ENCODE results near the gene FAM83G.
"Not testable (repeated sequence)": the region's sequence is repeated elsewhere in the genome, so short reads cannot be mapped to it uniquely, and the experiment has no call there.

The FAM83G gene

GRCh38 chr17:19004421-19005136 is at the start of gene FAM83G:
Gene FAM83G (minus strand): TSS chr17:19004764. CDS start chr17:19004041, 723 bp downstream.
- peak; percentile 91 to 93 for DNase-seq

GRCh38 chr17:19048826-19049225 is 44.3 kb upstream of the FAM83G start:
- DNase-seq = not testable (repeated sequence)

GRCh38 chr17:19047510-19047909 is 42.9 kb upstream of the FAM83G start:
- not testable (repeated sequence) for DNase-seq

GRCh38 chr17:19046782-19047375 is 42.3 kb upstream of the FAM83G start, which contains the start of gene GRAP:
Gene GRAP (minus strand): TSS chr17:19046957. CDS start chr17:19046926, 31 bp downstream.
- not testable (repeated sequence) for DNase-seq

GRCh38 chr17:19044643-19045042 is 40.1 kb upstream of the FAM83G start:
- not testable (repeated sequence) for DNase-seq

GRCh38 chr17:19043032-19043431 is 38.5 kb upstream of the FAM83G start:
- DNase-seq = not testable (repeated sequence)

GRCh38 chr17:19042369-19042768 is 37.8 kb upstream of the FAM83G start:
- not testable (repeated sequence) for DNase-seq

GRCh38 chr17:19041871-19042270 is 37.3 kb upstream of the FAM83G start:
- not testable (repeated sequence) for DNase-seq

GRCh38 chr17:19040350-19040749 is 35.8 kb upstream of the FAM83G start:
- DNase-seq = not testable (repeated sequence)

- DNase-seq = not testable (repeated sequence)
These were observed 34.2 kb upstream of the FAM83G start for GRCh38 chr17:19038730-19039129.

- not testable (repeated sequence) for DNase-seq
These were observed 33.4 kb upstream of the FAM83G start for GRCh38 chr17:19038007-19038406.

GRCh38 chr17:19037547-19037946 is 33.0 kb upstream of the FAM83G start:
- DNase-seq = not testable (repeated sequence)

GRCh38 chr17:19036186-19036585 is 31.6 kb upstream of the FAM83G start:
- not testable (repeated sequence) for DNase-seq

GRCh38 chr17:19032377-19032988 is 27.9 kb upstream of the FAM83G start:
- not testable (repeated sequence) for DNase-seq

GRCh38 chr17:19031729-19032128 is 27.2 kb upstream of the FAM83G start:
- DNase-seq = peak; percentile 58 to 65

- not testable (repeated sequence) for DNase-seq
These were observed 26.3 kb upstream of the FAM83G start for GRCh38 chr17:19030771-19031449.

GRCh38 chr17:19029740-19030139 is 25.2 kb upstream of the FAM83G start:
- not testable (repeated sequence) for DNase-seq

GRCh38 chr17:19028671-19029070 is 24.1 kb upstream of the FAM83G start:
- DNase-seq = not testable (repeated sequence)

- no peak for DNase-seq
These were observed 19.8 kb upstream of the FAM83G start for GRCh38 chr17:19024101-19025078.

- DNase-seq = no peak
These were observed 18.8 kb upstream of the FAM83G start for GRCh38 chr17:19023209-19023999.

GRCh38 chr17:19022747-19023146 is 18.2 kb upstream of the FAM83G start:
- no peak for DNase-seq

Measured in activated CD4-positive, alpha-beta T cell treated with anti-CD3 and anti-CD28 coated beads, Interleukin-2, amount 50 U/mL, for 48 hours (primary cell).